Measurements from ENCODE around the gene PLIN4.

The PLIN4 gene

DNA sequence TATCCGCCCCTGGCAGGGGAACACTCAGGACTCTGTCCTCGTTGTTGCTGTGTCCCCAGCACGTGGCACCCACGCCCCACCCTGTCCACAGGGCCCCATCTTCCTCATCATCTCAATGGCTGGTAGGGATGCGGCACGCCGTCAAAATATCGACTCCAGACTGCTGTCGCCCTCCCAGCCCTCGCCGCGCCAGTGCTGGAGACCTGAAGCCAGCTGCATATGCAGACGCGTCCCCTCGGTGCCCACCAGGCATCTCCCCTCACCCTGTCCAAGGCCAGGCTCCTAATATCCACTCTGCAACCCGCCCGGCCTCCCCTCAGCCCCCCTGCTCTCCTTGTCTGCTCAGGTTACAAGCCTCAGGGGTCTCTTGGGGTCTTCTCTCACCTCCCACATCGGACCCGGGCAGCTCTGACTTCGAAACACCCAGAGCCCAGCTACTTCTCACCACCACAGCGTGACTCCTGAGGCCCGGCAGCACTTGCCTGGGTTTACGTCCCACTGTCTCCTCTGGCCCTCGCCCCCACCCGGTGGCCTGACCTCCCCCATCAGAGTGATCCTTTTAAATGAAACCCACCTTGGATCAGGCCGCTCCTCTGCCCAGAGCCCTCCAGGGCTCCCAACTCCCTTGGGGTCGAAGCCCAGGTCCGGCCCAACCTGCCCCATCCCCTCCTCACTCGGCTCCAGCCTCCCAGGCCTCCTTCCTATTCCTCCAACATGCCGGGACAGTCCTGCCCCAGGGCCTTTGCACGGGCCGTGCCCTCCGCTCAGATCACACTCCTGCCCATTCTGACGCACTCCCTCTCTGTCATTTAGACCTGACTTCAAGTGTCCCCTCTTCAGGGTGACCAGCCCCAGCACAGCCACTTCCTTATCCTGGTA, 12.5 kb downstream of the PLIN4 start:
- no peak for DNase-seq (ENCODE audit: low read depth)

DNA sequence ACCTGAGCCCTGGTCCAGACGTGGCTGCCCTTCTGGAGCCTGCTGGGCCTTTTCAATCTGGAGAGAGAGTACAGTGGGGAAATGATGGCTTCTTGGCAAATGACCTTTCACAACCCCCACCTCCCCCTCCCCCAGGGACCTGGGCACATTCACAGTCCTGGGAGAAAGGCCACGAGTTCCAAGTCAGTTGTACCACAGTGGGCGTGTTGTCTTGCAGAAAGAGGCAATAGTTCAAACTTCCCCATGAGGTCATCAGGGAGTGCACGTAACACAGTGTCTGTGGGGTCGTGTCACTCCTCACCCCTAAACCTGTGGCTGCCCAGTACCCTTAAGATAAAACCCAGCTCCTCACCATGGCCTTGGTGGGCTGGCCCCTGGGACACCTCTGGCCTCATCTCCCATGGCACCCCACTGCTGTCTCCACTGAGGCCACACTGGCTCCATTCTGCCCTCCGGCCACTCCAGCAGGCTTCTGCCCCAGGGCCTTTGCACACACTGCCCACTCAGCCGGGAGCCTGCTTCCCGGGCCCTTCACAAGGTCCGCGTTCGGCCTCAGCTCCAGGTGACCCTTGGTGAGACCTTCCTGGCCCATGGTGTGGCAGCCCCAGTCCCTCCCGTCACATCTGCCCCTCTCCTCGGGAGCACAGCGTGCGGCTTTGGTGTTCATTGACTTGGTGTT, 13.3 kb downstream of the PLIN4 start:
- DNase-seq (ENCODE audit: low read depth) = no peak

DNA sequence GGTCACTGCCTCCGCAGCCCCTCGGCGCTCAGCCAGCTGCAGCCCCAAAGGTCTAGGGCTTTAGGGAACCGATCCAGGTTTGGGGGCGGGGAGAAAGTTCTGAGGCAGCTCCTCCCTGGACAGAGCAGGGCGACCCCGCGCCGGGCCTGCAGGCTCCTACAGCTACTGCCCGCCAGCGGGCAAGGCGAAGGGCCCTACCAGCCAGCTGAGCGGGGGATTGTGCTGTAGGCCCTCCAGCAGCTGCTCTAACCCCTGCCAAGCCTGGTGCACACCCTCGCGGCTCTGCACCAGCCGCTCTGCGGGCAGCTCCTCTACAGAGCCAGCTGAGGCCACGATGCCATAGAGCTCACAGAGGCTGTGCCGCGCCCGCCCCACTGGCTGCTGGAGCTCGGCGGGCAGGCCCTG, 14.0 kb downstream of the PLIN4 start:
- DNase-seq (ENCODE audit: low read depth) = no peak

- no peak for DNase-seq (ENCODE audit: low read depth)
These were observed 14.5 kb downstream of the PLIN4 start for GRCh38 chr19:4503825-4504170.

DNA sequence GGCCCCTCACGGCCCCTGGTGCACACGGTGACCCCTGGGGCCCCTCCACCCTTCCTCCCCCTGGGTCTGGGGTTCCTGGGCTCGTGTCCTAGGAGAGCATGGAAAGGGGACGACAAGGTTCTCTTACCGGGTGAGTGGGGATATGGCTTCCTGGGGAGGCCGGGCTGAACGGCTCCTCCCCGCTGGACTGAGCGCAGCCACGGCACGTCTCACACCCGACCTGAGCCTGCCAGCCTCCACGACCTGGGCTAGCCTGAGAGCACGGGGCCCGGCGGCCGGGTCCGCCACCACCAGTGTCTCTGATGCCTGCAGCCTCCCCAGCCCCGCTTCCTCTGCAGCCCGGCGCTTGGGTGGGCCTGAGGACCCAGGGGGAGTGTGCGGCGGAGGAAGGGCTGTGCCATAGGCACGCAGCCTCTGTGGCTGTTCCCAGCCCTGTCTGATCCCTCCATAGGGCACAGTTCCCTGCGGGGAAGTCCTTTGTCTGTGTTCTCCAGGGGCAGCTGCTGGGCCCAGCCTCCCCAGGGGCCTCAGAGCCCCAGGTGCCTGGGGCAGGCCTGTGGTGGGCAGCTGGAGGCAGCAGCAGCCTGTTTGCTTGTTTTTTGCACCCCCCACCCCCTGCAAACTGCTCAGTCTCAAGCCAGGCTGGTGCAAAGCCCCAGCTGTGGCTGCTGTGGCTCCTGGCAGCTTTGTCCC, 15.0 kb downstream of the PLIN4 start:
- no peak for DNase-seq (ENCODE audit: low read depth)

DNA sequence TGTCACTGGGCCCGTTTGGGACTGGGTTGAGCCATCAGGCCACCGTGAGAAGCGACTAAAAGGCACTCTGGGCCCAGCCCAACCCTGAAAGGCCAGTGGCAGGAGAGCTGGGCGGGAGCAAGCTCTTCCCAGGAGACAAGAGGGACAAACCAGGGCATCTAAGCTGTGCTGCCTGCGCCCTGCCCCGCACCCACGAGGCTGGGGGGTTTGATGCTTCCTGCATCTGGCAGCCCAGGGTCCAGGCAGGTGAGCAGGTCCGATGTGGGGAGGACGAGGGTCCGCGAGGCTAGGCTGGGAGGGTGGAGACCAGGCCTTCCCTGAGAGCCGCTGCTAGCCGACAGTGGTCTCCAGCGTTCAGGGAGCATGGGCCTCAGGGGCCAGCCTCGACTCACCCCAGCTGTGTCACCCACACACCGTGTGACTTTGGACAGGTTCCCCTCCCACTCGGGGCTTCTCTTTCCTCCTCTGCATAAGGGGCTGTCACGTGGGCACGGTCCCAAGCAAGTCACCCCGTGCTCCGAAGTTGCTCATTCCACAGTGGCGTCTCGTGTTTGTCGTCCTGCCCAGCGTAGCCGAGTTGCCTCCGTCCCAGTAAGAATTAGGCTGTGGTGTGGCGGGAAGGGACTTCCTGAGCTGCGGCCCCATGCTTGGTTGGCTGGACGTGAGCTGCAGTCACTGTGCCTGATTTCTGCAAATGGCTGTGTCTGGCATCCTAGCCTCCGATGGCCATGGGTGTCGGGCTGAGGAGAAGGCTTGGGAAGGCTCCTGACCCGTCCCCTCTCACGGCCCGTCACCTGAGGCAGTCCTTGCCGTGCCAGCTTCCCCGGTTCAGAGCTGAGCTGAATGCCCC, 15.8 kb downstream of the PLIN4 start:
- no peak for DNase-seq (ENCODE audit: low read depth)

- no peak for DNase-seq (ENCODE audit: low read depth)
These were observed 16.6 kb downstream of the PLIN4 start for GRCh38 chr19:4501691-4502090.

GRCh38 chr19:4500841-4501591, 17.3 kb downstream of the PLIN4 start:
- DNase-seq (ENCODE audit: low read depth) = no peak

- DNase-seq (ENCODE audit: low read depth) = no peak
These were observed 18.4 kb downstream of the PLIN4 start for GRCh38 chr19:4499855-4500254.

GRCh38 chr19:4499318-4499717, 19.0 kb downstream of the PLIN4 start:
- DNase-seq (ENCODE audit: low read depth) = no peak

- DNase-seq (ENCODE audit: low read depth) = no peak
These were observed 19.6 kb downstream of the PLIN4 start for GRCh38 chr19:4498694-4499093.

GRCh38 chr19:4497770-4498389, 20.4 kb downstream of the PLIN4 start:
- DNase-seq (ENCODE audit: low read depth) = no peak

DNA sequence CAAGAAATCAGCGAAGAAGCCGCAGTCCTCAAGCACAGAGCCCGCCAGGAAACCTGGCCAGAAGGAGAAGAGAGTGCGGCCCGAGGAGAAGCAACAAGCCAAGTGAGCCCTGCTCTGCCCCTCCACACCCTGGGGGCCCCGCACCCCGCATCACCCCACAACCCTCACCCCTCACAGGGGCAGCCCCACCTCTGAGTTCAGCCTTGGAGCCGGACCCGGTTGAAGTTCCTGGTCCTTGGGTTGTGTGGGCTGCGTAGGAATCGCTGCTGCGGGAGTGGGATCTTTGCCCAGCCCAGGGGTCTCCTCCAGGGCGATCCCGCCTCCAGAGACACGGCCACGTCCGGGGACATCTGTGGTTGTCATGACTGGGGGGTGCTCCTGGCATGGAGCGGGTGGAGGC, 22.0 kb downstream of the PLIN4 start:
- no peak for DNase-seq (ENCODE audit: low read depth)

DNA sequence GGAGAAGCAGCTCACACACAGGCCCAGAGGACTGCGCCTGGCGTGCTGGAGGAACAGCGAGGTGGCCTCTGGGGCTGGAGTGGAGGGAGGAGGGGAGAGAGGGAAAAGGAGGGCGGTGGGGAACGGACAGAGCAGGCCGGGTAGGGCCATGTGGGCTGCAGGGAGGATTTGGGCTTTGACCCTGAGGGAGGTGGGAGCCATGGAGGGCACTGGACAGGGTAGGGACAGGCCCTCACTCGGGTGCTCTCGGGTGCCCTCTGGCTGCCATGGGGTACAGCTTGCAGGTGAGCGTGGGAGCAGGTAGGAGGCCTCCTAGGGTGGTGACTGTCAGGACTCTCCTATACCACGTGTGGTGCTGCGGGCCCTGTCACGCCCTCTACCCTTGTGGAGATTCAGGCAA, 22.8 kb downstream of the PLIN4 start:
- no peak for DNase-seq (ENCODE audit: low read depth)

GRCh38 chr19:4494691-4495064, 23.6 kb downstream of the PLIN4 start:
- DNase-seq (ENCODE audit: low read depth) = no peak

GRCh38 chr19:4493929-4494690, 24.2 kb downstream of the PLIN4 start:
- DNase-seq (ENCODE audit: low read depth) = no peak

DNA sequence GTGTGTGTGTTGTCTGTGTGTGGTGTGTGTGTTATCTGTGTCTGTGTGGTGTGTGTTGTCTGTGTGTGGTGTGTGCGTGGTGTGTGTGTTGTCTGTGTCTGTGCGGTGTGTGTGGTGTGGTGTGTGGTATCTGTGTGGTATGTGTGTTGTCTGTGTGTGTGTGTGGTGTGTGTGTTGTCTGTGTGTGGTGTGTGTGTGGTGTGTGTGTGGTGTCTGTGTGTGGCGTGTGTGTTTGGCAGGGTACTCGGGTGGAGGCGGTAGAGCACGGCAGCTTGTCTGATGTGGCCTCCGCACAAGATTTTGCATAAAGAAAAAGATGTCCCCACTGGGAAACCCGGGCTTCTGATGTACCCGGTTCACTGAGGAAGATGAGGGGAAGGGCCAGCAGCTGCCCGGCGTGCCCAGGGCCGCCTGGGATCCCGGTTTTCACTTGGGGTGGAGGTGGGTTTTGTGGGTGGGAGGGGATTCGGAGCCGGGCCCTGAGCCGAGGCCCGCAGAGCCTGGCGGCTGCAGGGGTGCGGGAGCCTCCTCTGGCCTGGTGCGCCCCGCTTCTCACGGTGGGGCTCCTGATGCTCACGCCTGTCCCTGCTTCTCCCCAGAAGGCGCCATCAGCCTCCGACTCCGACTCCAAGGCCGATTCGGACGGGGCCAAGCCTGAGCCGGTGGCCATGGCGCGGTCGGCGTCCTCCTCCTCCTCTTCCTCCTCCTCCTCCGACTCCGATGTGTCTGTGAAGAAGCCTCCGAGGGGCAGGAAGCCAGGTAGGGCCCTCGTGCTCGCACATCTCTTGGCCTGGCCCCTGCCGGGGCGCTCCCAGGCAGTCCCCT, 25.0 kb downstream of the PLIN4 start:
- DNase-seq (ENCODE audit: low read depth) = no peak

DNA sequence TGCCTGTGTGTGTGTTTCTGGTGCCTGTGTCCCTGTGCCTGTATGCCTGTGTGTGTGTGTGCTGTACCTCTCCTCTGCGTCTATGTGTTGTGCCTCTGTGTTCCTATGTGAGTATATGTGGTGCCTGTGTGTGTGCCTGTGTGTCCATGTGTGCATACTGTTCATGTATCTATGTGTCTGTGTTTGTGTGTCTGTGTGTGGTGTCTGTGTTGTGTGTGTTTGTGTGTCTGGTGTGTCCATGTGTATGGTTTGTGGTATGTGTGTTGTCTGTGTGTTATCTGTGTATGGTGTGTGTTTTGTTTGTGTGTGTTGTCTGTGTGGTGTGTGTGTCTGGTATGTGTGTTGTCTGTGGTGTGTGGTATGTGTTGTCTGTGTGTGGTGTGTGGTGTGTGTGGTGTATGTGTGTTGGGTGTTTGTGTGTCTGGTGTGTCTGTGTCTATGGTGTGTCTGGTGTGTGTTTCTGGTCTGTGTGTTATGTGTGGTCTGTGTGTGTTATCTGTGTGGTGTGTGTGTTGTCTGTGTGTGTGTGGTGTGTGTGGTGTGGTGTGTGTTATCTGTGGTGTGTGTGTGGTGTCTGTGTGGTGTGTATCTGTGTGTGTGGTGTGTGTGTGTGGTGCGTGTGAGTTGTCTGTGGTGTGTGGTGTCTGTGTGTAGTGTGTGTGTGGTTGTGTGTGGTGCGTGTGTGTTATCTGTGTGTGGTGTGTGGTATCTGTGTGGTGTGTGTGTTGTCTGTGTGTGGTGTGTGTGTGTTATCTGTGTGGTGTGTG, 25.8 kb downstream of the PLIN4 start:
- no peak for DNase-seq (ENCODE audit: low read depth)

DNA sequence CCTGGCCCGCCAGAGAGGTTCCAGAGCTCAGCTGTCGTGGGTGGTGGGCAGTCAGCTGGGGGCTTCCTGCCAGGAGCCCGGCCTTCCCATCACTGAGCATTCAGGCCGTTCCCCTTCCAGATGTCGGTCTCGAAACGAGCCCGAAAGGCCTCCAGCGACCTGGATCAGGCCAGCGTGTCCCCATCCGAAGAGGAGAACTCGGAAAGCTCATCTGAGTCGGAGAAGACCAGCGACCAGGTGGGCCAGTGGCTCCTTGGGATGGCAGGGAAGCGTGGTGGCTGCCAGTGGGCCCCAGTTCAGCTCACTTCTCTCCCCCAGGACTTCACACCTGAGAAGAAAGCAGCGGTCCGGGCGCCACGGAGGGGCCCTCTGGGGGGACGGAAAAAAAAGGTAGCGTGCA, 26.8 kb downstream of the PLIN4 start:
- no peak for DNase-seq (ENCODE audit: low read depth)

All from GM04504 (cell line).